Brain pericyte (primary cell): Measurements from ENCODE around the gene BTBD9.

ENCODE experiments used
- DNase-seq: peaks from one replicate; pipeline ENCODE4 v3.0.0-alpha.2; 2012; ENCODE audit warnings: low read depth, low spot score

The BTBD9 gene

GRCh38 chr6:38209371-38210260 lies 430.1 kb downstream of the BTBD9 start:
- DNase-seq: no peak

GRCh38 chr6:38208028-38208427 lies 431.7 kb downstream of the BTBD9 start:
- no peak for DNase-seq

- DNase-seq: no peak
Observed at GRCh38 chr6:38207375-38207774, 432.4 kb downstream of the BTBD9 start.

GRCh38 chr6:38198219-38198618 lies 441.5 kb downstream of the BTBD9 start:
- DNase-seq: no peak

GRCh38 chr6:38195113-38195635 lies 444.6 kb downstream of the BTBD9 start:
- no peak for DNase-seq

- no peak for DNase-seq
Observed at GRCh38 chr6:38194589-38194988, 445.1 kb downstream of the BTBD9 start.

GRCh38 chr6:38194282-38194572 lies 445.5 kb downstream of the BTBD9 start:
- no peak for DNase-seq

- no peak for DNase-seq
Observed at GRCh38 chr6:38193481-38194281, 446.0 kb downstream of the BTBD9 start.

- DNase-seq: no peak
Observed at GRCh38 chr6:38193051-38193450, 446.7 kb downstream of the BTBD9 start.

GRCh38 chr6:38192487-38192886 lies 447.2 kb downstream of the BTBD9 start:
- no peak for DNase-seq

- no peak for DNase-seq
Observed at GRCh38 chr6:38192011-38192410, 447.7 kb downstream of the BTBD9 start.

GRCh38 chr6:38191418-38191817 lies 448.3 kb downstream of the BTBD9 start:
- no peak for DNase-seq

- no peak for DNase-seq
Observed at GRCh38 chr6:38188677-38189335, 450.9 kb downstream of the BTBD9 start.

GRCh38 chr6:38187811-38188590 lies 451.7 kb downstream of the BTBD9 start:
- DNase-seq: no peak

GRCh38 chr6:38187325-38187724 lies 452.4 kb downstream of the BTBD9 start:
- DNase-seq: no peak

- DNase-seq: no peak
Observed at GRCh38 chr6:38185752-38186151, 454.0 kb downstream of the BTBD9 start.

- DNase-seq: no peak
Observed at GRCh38 chr6:38185244-38185643, 454.5 kb downstream of the BTBD9 start.

GRCh38 chr6:38184585-38185080 lies 455.1 kb downstream of the BTBD9 start:
- no peak for DNase-seq

- DNase-seq: no peak
Observed at GRCh38 chr6:38183856-38184584, 455.7 kb downstream of the BTBD9 start.

- no peak for DNase-seq
Observed at GRCh38 chr6:38182426-38182825, 457.3 kb downstream of the BTBD9 start.

- DNase-seq: no peak
Observed at GRCh38 chr6:38180586-38180985, 459.1 kb downstream of the BTBD9 start.
